NB4 (cell line): ENCODE measurements around the gene GSTP1.

Experiments
- CTCF ChIP-seq: IDR thresholded peaks from one replicate; pipeline ENCODE4 v1.5.1; 2012; ENCODE audit warnings: low read depth, low read length
- MYC ChIP-seq: IDR thresholded peaks from 2 replicates; pipeline ENCODE4 v1.6.1; 2011; ENCODE audit warnings: low read depth, low read length
- POLR2A ChIP-seq: IDR thresholded peaks from 2 replicates; pipeline ENCODE4 v1.6.1; 2011; ENCODE audit warnings: mild to moderate bottlenecking; ENCODE audit not compliant: insufficient read length; ENCODE audit errors: extremely low read depth
- TF ChIP-seq, protein P1 (sequence below): IDR thresholded peaks from 2 replicates; pipeline ENCODE4 v1.6.1; 2011; ENCODE audit warnings: low read depth, low read length

DNA sequence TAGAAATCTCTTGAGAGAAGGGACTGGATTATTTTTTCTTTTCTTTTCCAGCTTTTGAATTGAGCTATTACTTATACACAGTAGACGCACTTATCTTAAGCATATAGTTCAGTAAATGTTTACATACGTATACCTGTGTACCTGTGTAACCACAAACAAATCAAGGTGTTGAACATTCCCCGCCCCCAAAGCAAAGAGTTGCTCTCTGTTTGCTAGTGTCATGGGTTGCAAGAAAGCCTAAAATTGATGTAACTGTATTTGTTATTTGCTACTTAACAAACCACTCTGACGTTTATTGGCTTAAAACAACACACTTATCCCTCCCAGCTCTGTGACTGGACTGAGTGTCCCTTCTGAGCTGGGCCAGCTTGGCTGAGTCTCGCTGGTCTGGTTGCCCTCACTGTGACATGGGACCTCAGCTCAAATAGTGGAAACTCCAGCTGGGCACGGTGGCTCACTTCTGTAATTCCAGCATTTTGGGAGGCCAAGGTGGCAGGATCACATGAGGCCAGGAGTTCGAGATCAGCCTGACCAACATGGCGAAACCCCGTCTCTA, 35.0 kb upstream of the GSTP1 start:
- no peak for TF ChIP-seq POLR2A
- no peak for TF ChIP-seq CTCF
- TF ChIP-seq, protein P1, sequence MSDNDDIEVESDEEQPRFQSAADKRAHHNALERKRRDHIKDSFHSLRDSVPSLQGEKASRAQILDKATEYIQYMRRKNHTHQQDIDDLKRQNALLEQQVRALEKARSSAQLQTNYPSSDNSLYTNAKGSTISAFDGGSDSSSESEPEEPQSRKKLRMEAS = no peak
- TF ChIP-seq MYC = no peak
